ENCODE data around the gene PGM2.

The PGM2 gene

GRCh38 chr4:37847311-37847884, 20.9 kb downstream of the PGM2 start:
- no peak for TF ChIP-seq TEAD4 (IDR thresholded peaks at IDR 0.05)
- no peak for TF ChIP-seq NFIC (IDR thresholded peaks at IDR 0.05)
- TF ChIP-seq, protein P1, sequence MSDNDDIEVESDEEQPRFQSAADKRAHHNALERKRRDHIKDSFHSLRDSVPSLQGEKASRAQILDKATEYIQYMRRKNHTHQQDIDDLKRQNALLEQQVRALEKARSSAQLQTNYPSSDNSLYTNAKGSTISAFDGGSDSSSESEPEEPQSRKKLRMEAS (IDR thresholded peaks at IDR 0.05) = no peak

- TF ChIP-seq EP300 (IDR thresholded peaks at IDR 0.05; ENCODE audit: borderline replicate concordance) = no peak
- TF ChIP-seq TCF12 (IDR thresholded peaks at IDR 0.05; ENCODE audit: low read depth) = no peak
- no peak for TF ChIP-seq ZBTB7A (IDR thresholded peaks at IDR 0.05; ENCODE audit: low read depth)
- no peak for TF ChIP-seq TAF1 (IDR thresholded peaks at IDR 0.05; ENCODE audit: low read depth)
- TF ChIP-seq FOXM1 (IDR thresholded peaks at IDR 0.05; ENCODE audit: borderline replicate concordance, low read depth) = no peak
- TF ChIP-seq RAD21 (IDR thresholded peaks at IDR 0.05; ENCODE audit: low read depth) = no peak
- TF ChIP-seq NFIC (IDR thresholded peaks at IDR 0.05) = no peak
- TF ChIP-seq, protein P1 (IDR thresholded peaks at IDR 0.05) = no peak
- TF ChIP-seq, protein P2, sequence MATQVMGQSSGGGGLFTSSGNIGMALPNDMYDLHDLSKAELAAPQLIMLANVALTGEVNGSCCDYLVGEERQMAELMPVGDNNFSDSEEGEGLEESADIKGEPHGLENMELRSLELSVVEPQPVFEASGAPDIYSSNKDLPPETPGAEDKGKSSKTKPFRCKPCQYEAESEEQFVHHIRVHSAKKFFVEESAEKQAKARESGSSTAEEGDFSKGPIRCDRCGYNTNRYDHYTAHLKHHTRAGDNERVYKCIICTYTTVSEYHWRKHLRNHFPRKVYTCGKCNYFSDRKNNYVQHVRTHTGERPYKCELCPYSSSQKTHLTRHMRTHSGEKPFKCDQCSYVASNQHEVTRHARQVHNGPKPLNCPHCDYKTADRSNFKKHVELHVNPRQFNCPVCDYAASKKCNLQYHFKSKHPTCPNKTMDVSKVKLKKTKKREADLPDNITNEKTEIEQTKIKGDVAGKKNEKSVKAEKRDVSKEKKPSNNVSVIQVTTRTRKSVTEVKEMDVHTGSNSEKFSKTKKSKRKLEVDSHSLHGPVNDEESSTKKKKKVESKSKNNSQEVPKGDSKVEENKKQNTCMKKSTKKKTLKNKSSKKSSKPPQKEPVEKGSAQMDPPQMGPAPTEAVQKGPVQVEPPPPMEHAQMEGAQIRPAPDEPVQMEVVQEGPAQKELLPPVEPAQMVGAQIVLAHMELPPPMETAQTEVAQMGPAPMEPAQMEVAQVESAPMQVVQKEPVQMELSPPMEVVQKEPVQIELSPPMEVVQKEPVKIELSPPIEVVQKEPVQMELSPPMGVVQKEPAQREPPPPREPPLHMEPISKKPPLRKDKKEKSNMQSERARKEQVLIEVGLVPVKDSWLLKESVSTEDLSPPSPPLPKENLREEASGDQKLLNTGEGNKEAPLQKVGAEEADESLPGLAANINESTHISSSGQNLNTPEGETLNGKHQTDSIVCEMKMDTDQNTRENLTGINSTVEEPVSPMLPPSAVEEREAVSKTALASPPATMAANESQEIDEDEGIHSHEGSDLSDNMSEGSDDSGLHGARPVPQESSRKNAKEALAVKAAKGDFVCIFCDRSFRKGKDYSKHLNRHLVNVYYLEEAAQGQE (IDR thresholded peaks at IDR 0.05; ENCODE audit: low read depth) = no peak
Observed at GRCh38 chr4:37852376-37852775, 25.9 kb downstream of the PGM2 start.

GRCh38 chr4:37858112-37858511, 31.6 kb downstream of the PGM2 start:
- TF ChIP-seq CEBPB (IDR thresholded peaks at IDR 0.05) (no peak), CREB1 (IDR thresholded peaks at IDR 0.05; ENCODE audit: low read depth) (no peak), ZBTB7A (IDR thresholded peaks at IDR 0.05; ENCODE audit: low read depth) (no peak), YY1 (IDR thresholded peaks at IDR 0.05; ENCODE audit: low read depth) (no peak), EGR1 (IDR thresholded peaks at IDR 0.05) (no peak), TCF12 (IDR thresholded peaks at IDR 0.05; ENCODE audit: low read depth) (no peak), TAF1 (IDR thresholded peaks at IDR 0.05; ENCODE audit: low read depth) (no peak), FOXM1 (IDR thresholded peaks at IDR 0.05; ENCODE audit: borderline replicate concordance, low read depth) (no peak), EP300 (IDR thresholded peaks at IDR 0.05; ENCODE audit: borderline replicate concordance) (no peak), USF1 (IDR thresholded peaks at IDR 0.05) (no peak), TEAD4 (IDR thresholded peaks at IDR 0.05) (no peak), RAD21 (IDR thresholded peaks at IDR 0.05; ENCODE audit: low read depth) (no peak), NFIC (IDR thresholded peaks at IDR 0.05) (no peak)
- TF ChIP-seq, protein P2 (IDR thresholded peaks at IDR 0.05; ENCODE audit: low read depth) = no peak
- TF ChIP-seq, protein P1 (IDR thresholded peaks at IDR 0.05) = no peak

DNA sequence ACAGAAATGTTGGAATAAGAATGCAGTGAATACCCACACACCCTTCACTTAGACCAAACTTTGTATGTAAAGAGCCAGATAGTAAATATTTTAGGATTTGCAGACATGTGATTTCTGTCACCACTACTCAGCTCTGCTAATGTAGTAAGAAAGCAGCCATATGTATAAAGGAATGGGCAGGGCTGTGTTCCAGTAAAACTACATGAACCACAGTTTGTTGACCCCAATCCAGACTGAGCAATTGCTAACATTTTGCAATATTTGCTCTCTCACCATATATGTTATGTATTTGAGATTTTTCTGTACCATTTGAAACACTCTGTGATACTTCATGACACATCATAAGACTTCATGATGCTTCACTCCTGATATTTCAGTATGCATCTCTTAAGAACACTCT, 32.4 kb downstream of the PGM2 start:
- no peak for TF ChIP-seq CEBPB (IDR thresholded peaks at IDR 0.05)
- TF ChIP-seq RAD21 (IDR thresholded peaks at IDR 0.05; ENCODE audit: low read depth) = no peak
- TF ChIP-seq, protein P2 (IDR thresholded peaks at IDR 0.05; ENCODE audit: low read depth) = no peak
- TF ChIP-seq EP300 (IDR thresholded peaks at IDR 0.05; ENCODE audit: borderline replicate concordance) = no peak
- no peak for TF ChIP-seq TAF1 (IDR thresholded peaks at IDR 0.05; ENCODE audit: low read depth)
- no peak for TF ChIP-seq EGR1 (IDR thresholded peaks at IDR 0.05)
- TF ChIP-seq ZBTB7A (IDR thresholded peaks at IDR 0.05; ENCODE audit: low read depth) = no peak
- TF ChIP-seq YY1 (IDR thresholded peaks at IDR 0.05; ENCODE audit: low read depth) = no peak
- no peak for TF ChIP-seq CREB1 (IDR thresholded peaks at IDR 0.05; ENCODE audit: low read depth)
- TF ChIP-seq FOXM1 (IDR thresholded peaks at IDR 0.05; ENCODE audit: borderline replicate concordance, low read depth) = no peak
- TF ChIP-seq TCF12 (IDR thresholded peaks at IDR 0.05; ENCODE audit: low read depth) = no peak

GRCh38 chr4:37860266-37860665, 33.8 kb downstream of the PGM2 start:
- no peak for TF ChIP-seq NFIC (IDR thresholded peaks at IDR 0.05)
- no peak for TF ChIP-seq CEBPB (IDR thresholded peaks at IDR 0.05)
- TF ChIP-seq TAF1 (IDR thresholded peaks at IDR 0.05; ENCODE audit: low read depth) = no peak
- TF ChIP-seq, protein P1 (IDR thresholded peaks at IDR 0.05) = no peak
- TF ChIP-seq TCF12 (IDR thresholded peaks at IDR 0.05; ENCODE audit: low read depth) = no peak
- TF ChIP-seq FOXM1 (IDR thresholded peaks at IDR 0.05; ENCODE audit: borderline replicate concordance, low read depth) = no peak
- TF ChIP-seq, protein P2 (IDR thresholded peaks at IDR 0.05; ENCODE audit: low read depth) = no peak
- TF ChIP-seq CREB1 (IDR thresholded peaks at IDR 0.05; ENCODE audit: low read depth) = no peak
- no peak for TF ChIP-seq ZBTB7A (IDR thresholded peaks at IDR 0.05; ENCODE audit: low read depth)
- TF ChIP-seq EP300 (IDR thresholded peaks at IDR 0.05; ENCODE audit: borderline replicate concordance) = no peak
- TF ChIP-seq TEAD4 (IDR thresholded peaks at IDR 0.05) = no peak
- TF ChIP-seq RAD21 (IDR thresholded peaks at IDR 0.05; ENCODE audit: low read depth) = no peak
- no peak for TF ChIP-seq YY1 (IDR thresholded peaks at IDR 0.05; ENCODE audit: low read depth)
- no peak for TF ChIP-seq EGR1 (IDR thresholded peaks at IDR 0.05)
- no peak for TF ChIP-seq USF1 (IDR thresholded peaks at IDR 0.05)
